KBM-7 (cell line): ENCODE measurements around the gene MECP2.
A peak's percentile ranks its signal among the peaks of the same experiment; 100 is the strongest.

ENCODE experiments used
- DNase-seq: peaks from one replicate; pipeline ENCODE4 v3.0.0-alpha.2; 2015
- in situ Hi-C: fragments of 300-500 bp; cut with MboI; formaldehyde crosslinking; loops from 2 replicates; pipeline ENCODE4 v1.14.3; 2020; ENCODE audit warnings: low sequenced_read_pairs, low pct_unique_long_range_greater_than_20kb, mixed read lengths

Gene MECP2

GRCh38 chrX:154023276-154024000 is 74.1 kb downstream of the MECP2 start:
- in situ Hi-C loops: no loop called here
- no peak for DNase-seq

GRCh38 chrX:154022108-154022507 is 75.4 kb downstream of the MECP2 start:
- in situ Hi-C loops: no loop called here
- DNase-seq: no peak

GRCh38 chrX:154021131-154021611 is 76.3 kb downstream of the MECP2 start:
- in situ Hi-C loops: no loop called here
- DNase-seq: no peak

- in situ Hi-C loops: no loop called here
- peak; percentile 63 for DNase-seq
These were observed 76.9 kb downstream of the MECP2 start for GRCh38 chrX:154020536-154021115.

- in situ Hi-C loops: no loop called here
- peak; percentile 64 for DNase-seq
These were observed 77.6 kb downstream of the MECP2 start, which contains the start of gene IRAK1 for GRCh38 chrX:154019633-154020528. IRAK1 (minus strand) TSS chrX:154019902; CDS start chrX:154019812, 90 bp downstream.

- in situ Hi-C loops: no loop called here
- DNase-seq: no peak
These were observed 78.4 kb downstream of the MECP2 start for GRCh38 chrX:154019061-154019621.

GRCh38 chrX:154018518-154019060 is 78.9 kb downstream of the MECP2 start:
- DNase-seq: no peak
- in situ Hi-C loops: no loop called here

GRCh38 chrX:154017766-154018517 is 79.6 kb downstream of the MECP2 start:
- DNase-seq: no peak
- in situ Hi-C loops: no loop called here

- no peak for DNase-seq
- in situ Hi-C loops: no loop called here
These were observed 81.0 kb downstream of the MECP2 start for GRCh38 chrX:154016366-154017076.

GRCh38 chrX:154015581-154016264 is 81.8 kb downstream of the MECP2 start:
- in situ Hi-C loops: no loop called here
- no peak for DNase-seq

GRCh38 chrX:154014429-154015380 is 82.8 kb downstream of the MECP2 start:
- in situ Hi-C loops: no loop called here
- DNase-seq: no peak

GRCh38 chrX:154013614-154014360 is 83.7 kb downstream of the MECP2 start:
- in situ Hi-C loops: no loop called here
- DNase-seq: peak; percentile 79

- no peak for DNase-seq
- in situ Hi-C loops: no loop called here
These were observed 84.5 kb downstream of the MECP2 start for GRCh38 chrX:154013001-154013421.

GRCh38 chrX:154012336-154012991 is 85.1 kb downstream of the MECP2 start:
- in situ Hi-C loops: no loop called here
- no peak for DNase-seq
